B cell (primary cell): Measurements from ENCODE around the gene OTUD3. TPM values are rescaled to one million over a fixed set of nuclear protein-coding genes. Genes with fewer than 3 reads are reported as not detected.

Experiments used
- ATAC-seq: fragments of 200-7000 bp; cut with Tn5 transposase; one replicate; pipeline ENCODE4 v1.10.0; 2021; ENCODE audit warnings: low read depth, mild to moderate bottlenecking, moderate number of reproducible peaks, moderate library complexity
- CTCF ChIA-PET: fragments of 350-600 bp; sonication (Branson Sonifier 250); formaldehyde crosslinking; loops from one replicate; lab custom pipeline; 2021; ENCODE audit warnings: antibody characterized with exemption, inconsistent platforms; lab: Charles Lee
- POLR2A ChIA-PET: fragments of 350-600 bp; sonication (Branson Sonifier 250); formaldehyde crosslinking; loops from one replicate; lab custom pipeline; 2021; ENCODE audit warnings: antibody characterized with exemption; lab: Charles Lee
- DNase-seq: peaks from one replicate; pipeline ENCODE4 v3.0.0; 2013
- H2AFZ ChIP-seq: 2 replicates; pipeline ENCODE4 v1.6.1; 2012; ENCODE audit warnings: mild to moderate bottlenecking, low read depth, low read length; ENCODE audit not compliant: insufficient read depth, poor library complexity, severe bottlenecking
- H3K27ac ChIP-seq, 2 donors: 1 replicate in 1 of 2; 2 replicates in 1 of 2; pipeline ENCODE4 v1.5.1; 2012 to 2013; ENCODE audit warnings: low read length in 2 of 2, mild to moderate bottlenecking in 2 of 2, moderate library complexity in 1 of 2
- H3K27me3 ChIP-seq, 4 experiments: fragments of 200-600 bp in 1 of 4; sonication (generic) in 1 of 4; replicated peaks in 1 of 4; 1 replicate in 2 of 4; 2 replicates in 2 of 4; pipeline versions ENCODE4 v1.6.1 to v1.7.0; 2013 to 2016; ENCODE audit warnings: low read length in 3 of 4, mild to moderate bottlenecking in 2 of 4, mixed read lengths in 1 of 4, moderate library complexity in 1 of 4; ENCODE audit not compliant: insufficient read depth in 4 of 4, control insufficient read depth in 3 of 4; ENCODE audit errors: control extremely low read depth in 1 of 4
- H3K36me3 ChIP-seq, 2 experiments: replicated peaks in 1 of 2; 1 replicate in 1 of 2; 2 replicates in 1 of 2; pipeline versions ENCODE4 v1.6.1 to v1.7.1; 2013; ENCODE audit warnings: low read length in 1 of 2; ENCODE audit not compliant: insufficient read depth in 2 of 2, control insufficient read depth in 1 of 2; ENCODE audit errors: control extremely low read depth in 1 of 2, extremely low read depth in 1 of 2
- H3K4me1 ChIP-seq, 2 donors: fragments of 200-600 bp in 1 of 2; sonication (generic) in 1 of 2; 1 replicate in 1 of 2; 2 replicates in 1 of 2; pipeline versions ENCODE4 v1.5.1 to v1.6.1; 2013 to 2017; ENCODE audit warnings: low read length in 2 of 2; ENCODE audit not compliant: control insufficient read depth in 2 of 2, insufficient read depth in 2 of 2
- H3K4me2 ChIP-seq: replicated peaks from 2 replicates; pipeline ENCODE3; 2012; ENCODE audit warnings: mild to moderate bottlenecking, low read depth, low read length; ENCODE audit not compliant: poor library complexity, severe bottlenecking
- H3K4me3 ChIP-seq, 5 experiments: fragments of 200-600 bp in 1 of 5; sonication (generic) in 1 of 5; 1 replicate in 3 of 5; 2 replicates in 2 of 5; pipeline versions ENCODE4 v1.5.1 to v1.7.0; 2011 to 2016; ENCODE audit warnings: low read length in 4 of 5, mild to moderate bottlenecking in 4 of 5, low read depth in 2 of 5, control low read depth in 1 of 5, moderate library complexity in 1 of 5; ENCODE audit not compliant: insufficient read depth in 1 of 5; ENCODE audit errors: control extremely low read depth in 1 of 5, extremely low read depth in 1 of 5
- H3K79me2 ChIP-seq: fragments of 200-600 bp; sonication (generic); one replicate; pipeline ENCODE4 v1.6.0; 2016; ENCODE audit warnings: low read length; ENCODE audit not compliant: control insufficient read depth, insufficient read depth
- H3K9ac ChIP-seq: fragments of 200-600 bp; sonication (generic); 2 replicates; pipeline ENCODE4 v1.6.1; 2017; ENCODE audit warnings: mild to moderate bottlenecking, low read length, moderate library complexity
- H3K9me3 ChIP-seq, 3 donors: one replicate each; pipeline versions ENCODE4 v1.6.1 to v1.7.1; 2013; ENCODE audit warnings: low read length in 2 of 3; ENCODE audit not compliant: control insufficient read depth in 2 of 3, insufficient read depth in 1 of 3; ENCODE audit errors: control extremely low read depth in 1 of 3
- H4K20me1 ChIP-seq: 2 replicates; pipeline ENCODE4 v1.6.0; 2012; ENCODE audit warnings: mild to moderate bottlenecking, low read length; ENCODE audit not compliant: insufficient read depth, control insufficient read depth, poor library complexity, severe bottlenecking
- H3K27ac Mint-ChIP-seq: one replicate; pipeline ENCODE4 v1.8.0; 2021; ENCODE audit warnings: mixed read lengths
- H3K27me3 Mint-ChIP-seq: one replicate; pipeline ENCODE4 v1.8.0; 2021; ENCODE audit warnings: mixed read lengths
- H3K4me1 Mint-ChIP-seq: one replicate; pipeline ENCODE4 v1.8.0; 2021; ENCODE audit warnings: mixed read lengths
- H3K4me3 Mint-ChIP-seq: one replicate; pipeline ENCODE4 v1.8.0; 2021; ENCODE audit warnings: mixed read lengths
- H3K9me3 Mint-ChIP-seq: one replicate; pipeline ENCODE4 v1.8.0; 2022; ENCODE audit warnings: mixed read lengths; ENCODE audit not compliant: insufficient read depth
- EZH2 ChIP-seq: IDR thresholded peaks from 2 replicates; pipeline ENCODE4 v1.6.1; 2012; ENCODE audit warnings: borderline replicate concordance, low read depth, mild to moderate bottlenecking, moderate library complexity, low read length; ENCODE audit not compliant: insufficient read depth, poor library complexity, severe bottlenecking
- WGBS: methylation state at CpG from one replicate; pipeline ENCODE4 v1.1.5; 2013; ENCODE audit warnings: missing lambda C conversion rate; ENCODE audit not compliant: insufficient coverage; 5-methylcytosine and 5-hydroxymethylcytosine counted together
- intact Hi-C: fragments of 100-400 bp; cut with micrococcal nuclease; formaldehyde crosslinking; loops from one replicate; pipeline ENCODE4 v1.10.0; 2022
- polyA plus RNA-seq: library from polyadenylated mRNA; depleted of rRNA; stranded (reverse); fragments of >200 nt; gene quantifications from 2 replicates; pipeline ENCODE4 v1.2.3, GENCODE V29; 2012
- total RNA-seq, 2 donors: library from RNA; stranded (reverse); fragments of 120-200 nt in 1 of 2; gene quantifications; 1 replicate in 1 of 2; 2 replicates in 1 of 2; pipeline versions ENCODE4 v1.2.3 to v1.2.4, GENCODE V29; 2013 to 2022
- TF ChIP-seq, protein P1 (sequence below): fragments of 200-600 bp; IDR thresholded peaks from one replicate; pipeline ENCODE4 v1.8.0; 2022; ENCODE audit warnings: antibody characterized with exemption, mild to moderate bottlenecking

OTUD3 gene
- total and polyA plus RNA-seq, 2 donors (not counting 1 experiment from before 2014, with no cell fraction given), result 4.2 to 19.6 TPM

DNA sequence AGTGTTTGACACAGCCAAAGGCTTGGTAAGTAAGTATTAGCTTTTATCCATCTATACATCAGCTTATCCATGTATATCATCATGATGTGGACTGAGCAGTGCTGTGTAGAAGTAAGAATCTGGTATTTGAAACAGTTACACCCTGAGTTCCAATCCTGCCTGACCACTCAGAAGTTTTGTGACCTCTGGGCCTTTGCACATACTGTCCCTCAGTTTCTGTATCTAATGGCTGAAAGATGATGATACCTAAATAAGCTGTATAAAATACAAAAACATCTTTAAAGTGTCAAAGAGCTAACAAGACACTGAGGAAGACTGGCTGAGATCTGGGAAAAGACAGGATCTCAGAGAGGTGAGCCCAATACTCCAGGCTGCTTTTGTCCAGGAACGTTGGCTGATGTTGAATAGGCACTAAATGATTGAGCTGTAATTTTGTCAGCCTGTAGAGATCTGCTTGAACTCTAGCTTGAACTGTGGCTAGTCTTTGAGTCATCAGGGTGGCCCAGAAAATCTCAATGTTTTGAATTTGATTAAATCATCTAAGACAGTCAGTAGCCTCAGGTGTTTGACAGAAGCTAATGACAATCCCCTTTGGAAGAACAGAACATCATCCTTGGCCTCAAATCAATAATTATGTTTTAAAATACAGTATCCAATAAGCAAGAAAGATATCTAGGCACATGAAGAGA is 20.2 kb upstream of the OTUD3 start:
- no peak overlapping the region for H3K4me2 ChIP-seq

DNA sequence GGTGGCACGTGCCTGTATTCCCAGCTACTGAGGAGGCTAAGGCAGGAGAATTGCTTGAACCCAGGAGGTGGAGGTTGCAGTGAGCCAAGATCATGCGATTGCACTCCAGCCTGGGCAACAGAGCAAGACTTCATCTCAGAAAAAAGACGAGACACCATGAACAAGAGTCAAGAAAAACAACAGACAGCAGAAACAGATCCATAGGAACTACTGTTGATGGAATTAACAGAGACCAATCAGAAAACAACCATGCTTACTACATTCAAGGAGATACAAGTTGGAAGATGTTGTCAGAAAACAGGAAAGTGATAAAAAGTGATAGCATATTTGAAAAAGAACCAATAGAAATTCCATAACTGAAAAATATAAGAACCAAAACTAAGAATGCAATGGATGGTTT is 19.3 kb upstream of the OTUD3 start:
- Histone ChIP-seq H3K4me3 (no peak overlapping the region), H3K79me2 (no peaks in the 10 kb centered on the region), H3K4me1 (no peaks in the 10 kb centered on the region), H3K9me3 (peaks cover 0 to 9% (median 5%) of the 10 kb centered on the region in 3 donors), H3K4me2 (no peak overlapping the region), H2AFZ (no peak overlapping the region), H3K27ac (no peak overlapping the region), H3K9ac (no peak overlapping the region), H3K36me3 (no peaks in the 10 kb centered on the region), H3K27me3 (peaks cover 0 to 14% (median 8%) of the 10 kb centered on the region in 4 experiments), H4K20me1 (no peaks in the 10 kb centered on the region)
- Mint-ChIP-seq H3K4me1 (peaks cover 2% of the 10 kb centered on the region), H3K27me3 (peaks cover 55% of the 10 kb centered on the region), H3K27ac (no peak overlapping the region), H3K9me3 (peaks cover 10% of the 10 kb centered on the region), H3K4me3 (no peak overlapping the region)
- TF ChIP-seq, protein P1, sequence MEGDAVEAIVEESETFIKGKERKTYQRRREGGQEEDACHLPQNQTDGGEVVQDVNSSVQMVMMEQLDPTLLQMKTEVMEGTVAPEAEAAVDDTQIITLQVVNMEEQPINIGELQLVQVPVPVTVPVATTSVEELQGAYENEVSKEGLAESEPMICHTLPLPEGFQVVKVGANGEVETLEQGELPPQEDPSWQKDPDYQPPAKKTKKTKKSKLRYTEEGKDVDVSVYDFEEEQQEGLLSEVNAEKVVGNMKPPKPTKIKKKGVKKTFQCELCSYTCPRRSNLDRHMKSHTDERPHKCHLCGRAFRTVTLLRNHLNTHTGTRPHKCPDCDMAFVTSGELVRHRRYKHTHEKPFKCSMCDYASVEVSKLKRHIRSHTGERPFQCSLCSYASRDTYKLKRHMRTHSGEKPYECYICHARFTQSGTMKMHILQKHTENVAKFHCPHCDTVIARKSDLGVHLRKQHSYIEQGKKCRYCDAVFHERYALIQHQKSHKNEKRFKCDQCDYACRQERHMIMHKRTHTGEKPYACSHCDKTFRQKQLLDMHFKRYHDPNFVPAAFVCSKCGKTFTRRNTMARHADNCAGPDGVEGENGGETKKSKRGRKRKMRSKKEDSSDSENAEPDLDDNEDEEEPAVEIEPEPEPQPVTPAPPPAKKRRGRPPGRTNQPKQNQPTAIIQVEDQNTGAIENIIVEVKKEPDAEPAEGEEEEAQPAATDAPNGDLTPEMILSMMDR, result no peak
- TF ChIP-seq EZH2, result no peak
- POLR2A ChIA-PET, result no interaction called here
- no peak for DNase-seq
- no peak for ATAC-seq
- WGBS, result 88% methylated on average over 1 of the region's 3 CpGs
- intact Hi-C loops, result no loop called here
- CTCF ChIA-PET, result no interaction called here

More for the DNA sequence above, 20.2 kb upstream of the OTUD3 start:
- no peaks in the 10 kb centered on the region for H3K79me2 ChIP-seq
- ChIA-PET CTCF (interaction anchor here (1.1 kb wide), 1 partner anchor 18 kb away, joined by 5 read pairs; no protein-coding TSS in a partner anchor), POLR2A (no interaction called here)
- no peaks in the 10 kb centered on the region for H3K4me1 ChIP-seq
- no peaks in the 10 kb centered on the region for H4K20me1 ChIP-seq
- 90% methylated on average over 1 of the region's 1 CpG for WGBS
- Mint-ChIP-seq H3K4me1 (peaks cover 2% of the 10 kb centered on the region), H3K27me3 (peaks cover 56% of the 10 kb centered on the region), H3K4me3 (no peak overlapping the region), H3K27ac (no peak overlapping the region), H3K9me3 (peaks cover 10% of the 10 kb centered on the region)
- no peak for DNase-seq
- H2AFZ ChIP-seq, result no peak overlapping the region
- no peak overlapping the region for H3K27ac ChIP-seq
- H3K27me3 ChIP-seq, result peaks cover 0 to 15% (median 8%) of the 10 kb centered on the region in 4 experiments
- no peaks in the 10 kb centered on the region for H3K36me3 ChIP-seq
- H3K9ac ChIP-seq, result no peak overlapping the region
- TF ChIP-seq EZH2, result no peak
- TF ChIP-seq, protein P1, result no peak
- intact Hi-C loops, result no loop called here
- ATAC-seq, result no peak
- no peak overlapping the region for H3K4me3 ChIP-seq
- peaks cover 0 to 9% (median 5%) of the 10 kb centered on the region in 3 donors for H3K9me3 ChIP-seq
